Measurements from ENCODE around the gene RNF222.

The RNF222 gene

GRCh38 chr17:8345951-8346665 lies 51.5 kb downstream of the RNF222 start:
- DNase-seq (ENCODE audit: low read depth) = no peak

GRCh38 chr17:8345052-8345690 lies 52.5 kb downstream of the RNF222 start:
- no peak for DNase-seq (ENCODE audit: low read depth)

GRCh38 chr17:8341456-8341855 lies 56.2 kb downstream of the RNF222 start:
- no peak for DNase-seq (ENCODE audit: low read depth)

Data from activated T-cell treated with anti-CD3 and anti-CD28 coated beads for 48 hours (primary cell).